OCI-LY1 (cell line): ENCODE data around the gene TREML4.
"Not testable (repeated sequence)": the region's sequence is repeated elsewhere in the genome, so short reads cannot be mapped to it uniquely, and the experiment has no call there.

Source experiments
- H2AFZ ChIP-seq: fragments of 200-600 bp; sonication (generic), shearing (Covaris generic); 2 replicates; pipeline ENCODE4 v1.6.0; 2014; ENCODE audit warnings: antibody characterized with exemption, mild to moderate bottlenecking, low read length
- H3F3A ChIP-seq: fragments of 200-600 bp; sonication (generic), shearing (Covaris generic); 2 replicates; pipeline ENCODE4 v1.6.0; 2014; ENCODE audit warnings: mild to moderate bottlenecking, antibody characterized with exemption, low read length, moderate library complexity; ENCODE audit not compliant: insufficient read depth
- H3K27ac ChIP-seq: fragments of 200-600 bp; sonication (generic); 2 replicates; pipeline ENCODE4 v1.5.1; 2014; ENCODE audit warnings: low read length, mixed run types, mild to moderate bottlenecking, low read depth; ENCODE audit not compliant: poor library complexity, severe bottlenecking
- H3K27me3 ChIP-seq: fragments of 200-600 bp; sonication (generic); 2 replicates; pipeline ENCODE4 v1.6.0; 2014; ENCODE audit warnings: antibody characterized with exemption, mild to moderate bottlenecking, low read length, moderate library complexity; ENCODE audit not compliant: insufficient read depth
- H3K36me3 ChIP-seq: fragments of 200-600 bp; sonication (generic); 2 replicates; pipeline ENCODE4 v1.6.1; 2014; ENCODE audit warnings: mild to moderate bottlenecking, antibody characterized with exemption, low read length, moderate library complexity, mixed read lengths; ENCODE audit not compliant: insufficient read depth
- H3K4me1 ChIP-seq: fragments of 200-600 bp; sonication (generic); 2 replicates; pipeline ENCODE4 v1.5.1; 2014; ENCODE audit warnings: mild to moderate bottlenecking, low read length, moderate library complexity; ENCODE audit not compliant: insufficient read depth, severe bottlenecking
- H3K4me2 ChIP-seq: fragments of 200-600 bp; sonication (generic), shearing (Covaris generic); 2 replicates; pipeline ENCODE4 v1.6.1; 2014; ENCODE audit warnings: low read length
- H3K4me3 ChIP-seq: fragments of 200-600 bp; sonication (generic); 2 replicates; pipeline ENCODE4 v1.5.1; 2014; ENCODE audit warnings: low read length, low read depth, mild to moderate bottlenecking, mixed read lengths; ENCODE audit not compliant: poor library complexity, severe bottlenecking
- H3K79me2 ChIP-seq: fragments of 200-600 bp; shearing (Covaris generic); 2 replicates; pipeline ENCODE4 v1.6.1; 2016; ENCODE audit warnings: mixed run types, low read length, mixed read lengths; ENCODE audit not compliant: insufficient read depth
- H3K9ac ChIP-seq: fragments of 200-600 bp; sonication (generic), shearing (Covaris generic); 2 replicates; pipeline ENCODE4 v1.6.1; 2014; ENCODE audit warnings: mild to moderate bottlenecking, low read length, mixed read lengths
- H3K9me2 ChIP-seq: fragments of 200-600 bp; sonication (generic), shearing (Covaris generic); 2 replicates; pipeline ENCODE4 v1.6.1; 2014; ENCODE audit warnings: low read depth, mild to moderate bottlenecking, low read length, mixed read lengths
- H3K9me3 ChIP-seq: fragments of 200-600 bp; shearing (Covaris generic); 2 replicates; pipeline ENCODE4 v1.6.1; 2014; ENCODE audit warnings: low read length, mixed read lengths
- H4K20me1 ChIP-seq: fragments of 200-600 bp; sonication (generic), shearing (Covaris generic); 2 replicates; pipeline ENCODE4 v1.6.0; 2016; ENCODE audit warnings: mild to moderate bottlenecking, low read length; ENCODE audit not compliant: insufficient read depth
- EZH2 ChIP-seq: fragments of 200-600 bp; sonication (generic), shearing (Covaris generic); IDR thresholded peaks from 2 replicates; pipeline ENCODE4 v1.8.0; 2017; ENCODE audit warnings: borderline replicate concordance, mixed run types, mild to moderate bottlenecking, antibody characterized with exemption, low read length, moderate library complexity, mixed read lengths
- TF ChIP-seq, protein P1 (sequence below): fragments of 200-600 bp; sonication (generic), shearing (Covaris generic); IDR thresholded peaks from 2 replicates; pipeline ENCODE4 v1.5.1; 2017; ENCODE audit warnings: mild to moderate bottlenecking, antibody characterized with exemption, low read length, moderate library complexity, mixed read lengths

The TREML4 gene

DNA sequence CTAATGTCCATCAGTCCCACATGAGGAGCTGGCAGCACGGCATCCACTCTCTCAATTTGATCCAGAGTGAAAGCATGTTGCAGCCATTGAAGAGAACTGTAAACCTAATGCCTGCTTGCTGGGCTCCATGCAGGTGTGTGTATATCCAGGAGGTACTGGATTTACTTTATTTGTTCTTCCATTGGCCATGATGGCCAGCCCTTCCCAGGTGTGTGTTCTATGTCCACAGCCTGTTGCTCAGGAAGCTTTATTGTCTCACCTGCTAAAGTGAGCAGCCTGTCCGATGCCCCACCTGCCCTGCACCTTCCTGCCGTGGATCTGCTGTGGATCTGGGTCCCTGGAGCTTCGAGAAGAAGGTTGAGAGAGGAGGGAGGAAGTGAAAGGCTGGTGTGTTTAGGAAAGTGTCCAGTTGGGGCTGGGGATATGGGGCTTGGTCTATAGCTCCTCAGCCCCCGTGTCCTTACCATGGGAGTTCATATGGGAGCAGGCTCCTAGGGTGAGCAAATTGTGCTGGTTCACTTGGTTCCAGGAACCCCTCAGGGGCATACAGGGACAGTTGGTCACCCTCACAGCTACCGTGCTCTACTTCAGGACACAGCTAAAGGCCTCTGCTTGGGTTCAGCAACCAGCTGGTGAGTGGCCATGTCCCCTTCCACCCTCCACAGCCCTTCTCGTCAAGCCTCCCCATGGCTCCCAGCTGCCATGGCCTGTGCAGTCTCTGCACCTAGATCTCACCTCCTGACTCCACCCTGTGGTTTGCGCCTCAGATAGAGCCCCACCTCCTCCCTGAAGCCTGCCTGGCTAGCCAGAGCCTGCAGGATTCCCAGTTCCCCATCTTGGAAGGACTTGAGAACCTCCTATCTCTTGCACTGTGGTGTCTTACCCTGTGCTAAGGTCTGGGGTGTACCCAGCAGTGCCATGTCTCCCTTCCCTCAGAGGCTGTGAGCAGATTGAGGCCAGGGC is 39.9 kb upstream of the TREML4 start:
- peaks cover 3% of the 10 kb centered on the region; the same call in 1 of the 2 replicates for H3K9me3 ChIP-seq
- H3K4me1 ChIP-seq, result no peaks in the 10 kb centered on the region
- no peaks in the 10 kb centered on the region for H4K20me1 ChIP-seq
- H3K4me3 ChIP-seq, result no peak overlapping the region
- no peak overlapping the region for H3K4me2 ChIP-seq
- no peak overlapping the region for H2AFZ ChIP-seq
- no peaks in the 10 kb centered on the region for H3F3A ChIP-seq
- no peak overlapping the region for H3K9ac ChIP-seq
- no peaks in the 10 kb centered on the region for H3K79me2 ChIP-seq
- TF ChIP-seq, protein P1, sequence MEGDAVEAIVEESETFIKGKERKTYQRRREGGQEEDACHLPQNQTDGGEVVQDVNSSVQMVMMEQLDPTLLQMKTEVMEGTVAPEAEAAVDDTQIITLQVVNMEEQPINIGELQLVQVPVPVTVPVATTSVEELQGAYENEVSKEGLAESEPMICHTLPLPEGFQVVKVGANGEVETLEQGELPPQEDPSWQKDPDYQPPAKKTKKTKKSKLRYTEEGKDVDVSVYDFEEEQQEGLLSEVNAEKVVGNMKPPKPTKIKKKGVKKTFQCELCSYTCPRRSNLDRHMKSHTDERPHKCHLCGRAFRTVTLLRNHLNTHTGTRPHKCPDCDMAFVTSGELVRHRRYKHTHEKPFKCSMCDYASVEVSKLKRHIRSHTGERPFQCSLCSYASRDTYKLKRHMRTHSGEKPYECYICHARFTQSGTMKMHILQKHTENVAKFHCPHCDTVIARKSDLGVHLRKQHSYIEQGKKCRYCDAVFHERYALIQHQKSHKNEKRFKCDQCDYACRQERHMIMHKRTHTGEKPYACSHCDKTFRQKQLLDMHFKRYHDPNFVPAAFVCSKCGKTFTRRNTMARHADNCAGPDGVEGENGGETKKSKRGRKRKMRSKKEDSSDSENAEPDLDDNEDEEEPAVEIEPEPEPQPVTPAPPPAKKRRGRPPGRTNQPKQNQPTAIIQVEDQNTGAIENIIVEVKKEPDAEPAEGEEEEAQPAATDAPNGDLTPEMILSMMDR, result no peak
- no peak for TF ChIP-seq EZH2
- H3K27ac ChIP-seq, result no peak overlapping the region
- no peaks in the 10 kb centered on the region; the same call in 1 of the 2 replicates for H3K27me3 ChIP-seq
- H3K36me3 ChIP-seq, result no peaks in the 10 kb centered on the region
- H3K9me2 ChIP-seq, result no peaks in the 10 kb centered on the region

GRCh38 chr6:41189046-41189445 is 39.1 kb upstream of the TREML4 start:
- not testable (repeated sequence) for H3K9me3 ChIP-seq, H3K27ac ChIP-seq, H3K9ac ChIP-seq, H3F3A ChIP-seq, H3K4me1 ChIP-seq, H3K9me2 ChIP-seq, H3K4me2 ChIP-seq, H2AFZ ChIP-seq, H3K79me2 ChIP-seq, H3K4me3 ChIP-seq, H4K20me1 ChIP-seq, H3K27me3 ChIP-seq, H3K36me3 ChIP-seq

- no peak for TF ChIP-seq EZH2
- TF ChIP-seq, protein P1, result no peak
- Histone ChIP-seq H3F3A (no peaks in the 10 kb centered on the region), H4K20me1 (no peaks in the 10 kb centered on the region), H3K4me1 (no peaks in the 10 kb centered on the region), H2AFZ (no peak overlapping the region), H3K79me2 (no peaks in the 10 kb centered on the region), H3K27me3 (no peaks in the 10 kb centered on the region; the same call in 1 of the 2 replicates), H3K4me2 (no peak overlapping the region), H3K9me2 (no peaks in the 10 kb centered on the region), H3K9ac (no peak overlapping the region), H3K9me3 (peaks cover 3% of the 10 kb centered on the region; the same call in 1 of the 2 replicates), H3K36me3 (no peaks in the 10 kb centered on the region), H3K4me3 (no peak overlapping the region), H3K27ac (no peak overlapping the region)
These were observed 38.2 kb upstream of the TREML4 start for GRCh38 chr6:41189967-41190366.
